ENCODE results near the gene SLC46A1.

Gene SLC46A1

GRCh38 chr17:28404812-28405570 is 1.0 kb downstream of the SLC46A1 start:
- no peak for DNase-seq
- in situ Hi-C loops (cut with MboI; ENCODE audit: low pct_unique_long_range_greater_than_20kb, low sequenced_read_pairs): no loop called here

- in situ Hi-C loops (cut with MboI; ENCODE audit: low pct_unique_long_range_greater_than_20kb, low sequenced_read_pairs): no loop called here
- no peak for DNase-seq
Measured at GRCh38 chr17:28404461-28404811, 1.6 kb downstream of the SLC46A1 start.

GRCh38 chr17:28404007-28404406 is 2.0 kb downstream of the SLC46A1 start:
- DNase-seq: peak; percentile 19
- in situ Hi-C loops (cut with MboI; ENCODE audit: low pct_unique_long_range_greater_than_20kb, low sequenced_read_pairs): no loop called here

DNA sequence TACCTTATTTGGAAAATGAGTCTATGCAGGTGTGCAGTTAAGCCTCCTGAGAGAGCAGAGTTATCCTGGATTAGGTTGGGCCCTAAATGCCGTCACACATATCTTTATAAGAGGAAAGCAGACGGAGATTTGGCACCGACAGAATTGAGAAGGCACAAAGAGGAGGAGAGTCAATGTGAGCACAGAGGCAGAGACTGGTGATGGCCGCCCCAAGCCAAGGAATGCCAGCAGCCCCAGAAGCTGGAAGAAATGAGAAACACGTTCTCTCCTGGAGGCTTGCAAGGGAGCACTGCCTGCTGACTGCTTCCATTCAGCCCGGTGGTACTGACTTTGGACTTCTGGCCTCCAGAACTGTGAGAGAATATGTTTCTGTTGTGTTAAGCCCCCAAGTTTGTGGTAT is 3.2 kb downstream of the SLC46A1 start:
- no peak for DNase-seq
- in situ Hi-C loops (cut with MboI; ENCODE audit: low pct_unique_long_range_greater_than_20kb, low sequenced_read_pairs): no loop called here

GRCh38 chr17:28402224-28402630 is 3.8 kb downstream of the SLC46A1 start:
- no peak for DNase-seq
- in situ Hi-C loops (cut with MboI; ENCODE audit: low pct_unique_long_range_greater_than_20kb, low sequenced_read_pairs): no loop called here

GRCh38 chr17:28399808-28400207 is 6.2 kb downstream of the SLC46A1 start:
- no peak for DNase-seq
- in situ Hi-C loops (cut with MboI; ENCODE audit: low pct_unique_long_range_greater_than_20kb, low sequenced_read_pairs): no loop called here

- in situ Hi-C loops (cut with MboI; ENCODE audit: low pct_unique_long_range_greater_than_20kb, low sequenced_read_pairs): no loop called here
- no peak for DNase-seq
Measured at GRCh38 chr17:28398280-28398981, 7.6 kb downstream of the SLC46A1 start.

GRCh38 chr17:28397687-28398279 is 8.2 kb downstream of the SLC46A1 start:
- in situ Hi-C loops (cut with MboI; ENCODE audit: low pct_unique_long_range_greater_than_20kb, low sequenced_read_pairs): no loop called here
- no peak for DNase-seq

DNA sequence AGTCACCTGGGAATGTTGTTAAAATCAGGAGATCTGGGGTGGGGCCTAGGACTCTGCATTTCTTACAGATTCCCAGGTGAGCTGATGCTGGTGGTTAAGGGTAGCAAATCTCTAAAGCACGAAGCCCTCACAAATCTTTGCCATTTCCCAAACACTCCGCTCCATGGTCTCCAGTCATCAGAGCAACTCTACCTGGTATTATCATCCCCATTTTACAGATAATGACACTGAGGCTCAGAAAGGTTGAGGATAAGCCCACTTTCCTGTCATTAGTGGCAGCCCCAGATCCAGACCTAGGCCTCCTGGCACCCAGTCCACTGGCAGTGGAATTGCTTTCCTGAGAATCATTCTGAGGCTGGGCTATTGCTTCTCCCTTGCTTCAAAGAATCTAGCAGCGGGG is 8.7 kb downstream of the SLC46A1 start:
- in situ Hi-C loops (cut with MboI; ENCODE audit: low pct_unique_long_range_greater_than_20kb, low sequenced_read_pairs): no loop called here

DNA sequence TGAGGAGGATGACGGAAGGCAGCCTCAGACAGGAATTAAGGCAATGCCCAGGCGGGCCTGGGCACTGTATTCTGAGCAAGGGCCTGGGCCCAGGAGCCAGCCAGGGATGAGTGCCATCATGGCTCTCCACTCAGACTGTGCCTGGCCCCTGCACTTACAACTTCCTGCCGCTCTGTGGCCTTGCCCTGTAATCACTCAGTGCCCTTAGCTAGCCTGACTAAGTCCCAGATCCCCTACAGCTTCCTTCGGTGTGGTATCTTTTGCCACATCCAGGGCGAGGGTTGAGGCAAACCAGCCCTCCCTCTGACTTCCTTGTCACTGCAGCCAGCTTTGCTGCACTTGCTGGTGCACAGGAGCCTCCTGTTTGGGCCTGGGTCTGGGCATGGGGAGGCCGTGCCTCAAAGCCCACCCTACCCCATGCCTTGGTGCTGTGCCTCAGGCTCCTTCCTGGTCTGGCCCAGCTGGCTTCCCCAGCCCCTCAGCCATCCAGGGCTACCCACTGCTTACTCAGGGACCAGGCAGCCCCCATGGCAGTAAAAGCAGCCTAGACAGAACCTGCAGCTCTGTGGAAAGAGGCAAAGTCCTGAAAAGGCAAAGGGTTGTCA is 9.3 kb downstream of the SLC46A1 start:
- in situ Hi-C loops (cut with MboI; ENCODE audit: low pct_unique_long_range_greater_than_20kb, low sequenced_read_pairs): no loop called here

More for the DNA sequence above, 8.7 kb downstream of the SLC46A1 start:
- DNase-seq: no peak

GRCh38 chr17:28395968-28396367 is 10.0 kb downstream of the SLC46A1 start:
- in situ Hi-C loops (cut with MboI; ENCODE audit: low pct_unique_long_range_greater_than_20kb, low sequenced_read_pairs): no loop called here
- DNase-seq: no peak

More for the DNA sequence above, 9.3 kb downstream of the SLC46A1 start:
- DNase-seq: no peak

DNA sequence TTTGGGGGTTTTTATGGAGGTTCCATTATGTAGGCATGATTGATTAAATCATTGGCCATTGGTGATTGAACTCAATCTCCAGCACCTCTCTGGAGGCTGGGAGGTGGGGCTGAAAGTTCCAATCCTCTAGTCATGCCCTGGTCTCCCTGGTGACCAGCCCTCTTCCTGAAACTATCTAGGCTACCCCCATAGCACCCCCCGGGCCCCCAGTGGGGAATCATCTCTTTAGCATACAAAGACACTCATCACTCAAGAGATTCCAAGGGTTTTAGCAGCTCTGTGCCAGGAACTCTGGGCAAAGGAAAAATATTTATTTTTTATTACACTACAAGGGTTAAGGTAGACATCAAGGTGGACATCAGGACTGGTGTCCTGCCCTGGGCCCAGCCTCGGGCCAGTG is 10.6 kb downstream of the SLC46A1 start:
- in situ Hi-C loops (cut with MboI; ENCODE audit: low pct_unique_long_range_greater_than_20kb, low sequenced_read_pairs): no loop called here
- DNase-seq: no peak

- DNase-seq: no peak
- in situ Hi-C loops (cut with MboI; ENCODE audit: low pct_unique_long_range_greater_than_20kb, low sequenced_read_pairs): no loop called here
Measured at GRCh38 chr17:28394337-28395116, 11.5 kb downstream of the SLC46A1 start.

DNA sequence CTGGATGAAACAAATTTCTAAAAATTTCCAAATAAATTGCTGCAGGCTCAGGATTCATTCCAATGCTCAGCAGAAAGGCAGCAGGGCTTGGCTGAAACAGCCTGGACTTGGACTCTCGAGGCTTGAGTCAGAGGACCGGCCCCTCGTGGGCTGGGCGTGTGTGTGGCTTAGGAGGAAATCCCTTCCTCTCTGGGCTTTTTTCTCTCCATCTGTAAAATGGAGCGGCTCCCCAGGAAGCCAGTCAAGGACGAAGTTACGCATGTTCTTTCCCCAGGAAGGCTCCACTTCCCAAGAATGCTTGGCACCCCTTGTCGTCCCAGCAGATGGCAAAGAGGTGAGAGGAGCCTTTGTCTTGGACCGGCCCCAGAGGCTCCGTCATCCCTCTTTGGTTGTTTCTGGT is 13.5 kb downstream of the SLC46A1 start:
- DNase-seq: no peak
- in situ Hi-C loops (cut with MboI; ENCODE audit: low pct_unique_long_range_greater_than_20kb, low sequenced_read_pairs): no loop called here

DNA sequence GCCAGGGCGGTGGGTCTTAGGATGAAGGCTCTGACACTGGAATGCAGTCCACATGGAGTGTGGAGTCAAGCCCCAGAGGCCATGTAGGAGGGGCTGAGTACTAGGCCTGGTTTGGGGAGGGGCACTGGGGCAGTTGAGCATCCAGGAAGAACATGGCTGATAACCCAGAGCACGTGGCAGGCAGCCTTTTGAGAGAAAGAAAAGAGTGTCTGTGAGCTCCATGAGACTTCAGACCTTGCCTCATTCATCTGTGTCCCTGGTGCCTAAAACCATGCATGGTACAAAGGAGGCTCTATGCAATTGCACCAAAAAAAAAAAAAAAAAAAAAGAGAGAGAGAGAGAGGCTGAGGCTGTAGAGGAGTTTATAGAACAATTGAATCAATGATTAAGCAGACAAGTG is 14.6 kb downstream of the SLC46A1 start:
- in situ Hi-C loops (cut with MboI; ENCODE audit: low pct_unique_long_range_greater_than_20kb, low sequenced_read_pairs): no loop called here
- no peak for DNase-seq

- in situ Hi-C loops (cut with MboI; ENCODE audit: low pct_unique_long_range_greater_than_20kb, low sequenced_read_pairs): no loop called here
- DNase-seq: no peak
Measured at GRCh38 chr17:28390984-28391383, 15.0 kb downstream of the SLC46A1 start.

GRCh38 chr17:28390563-28390962 is 15.4 kb downstream of the SLC46A1 start:
- no peak for DNase-seq
- in situ Hi-C loops (cut with MboI; ENCODE audit: low pct_unique_long_range_greater_than_20kb, low sequenced_read_pairs): no loop called here

DNA sequence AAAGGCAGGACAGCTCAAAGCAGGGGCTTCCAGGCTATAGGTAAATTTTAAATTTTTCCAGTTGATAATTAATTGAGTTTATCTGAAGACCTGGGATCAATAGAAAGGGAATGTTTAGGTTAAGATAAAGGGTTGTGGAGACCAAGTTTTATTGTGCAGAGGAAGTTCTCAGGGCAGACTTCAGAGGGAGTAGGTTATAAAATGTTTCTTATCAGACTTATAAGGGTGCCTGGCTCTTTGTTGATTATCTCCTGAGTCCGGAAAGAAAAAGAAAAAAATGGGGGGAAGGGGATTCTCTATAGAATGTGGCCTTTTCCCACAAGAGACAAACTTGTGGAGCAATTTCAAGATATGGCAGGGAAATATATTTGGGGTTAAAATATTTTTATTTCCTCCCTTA is 15.9 kb downstream of the SLC46A1 start:
- no peak for DNase-seq
- in situ Hi-C loops (cut with MboI; ENCODE audit: low pct_unique_long_range_greater_than_20kb, low sequenced_read_pairs): no loop called here

- in situ Hi-C loops (cut with MboI; ENCODE audit: low pct_unique_long_range_greater_than_20kb, low sequenced_read_pairs): no loop called here
Measured at GRCh38 chr17:28388106-28388505, 17.9 kb downstream of the SLC46A1 start.

More at GRCh38 chr17:28388106-28388505, 17.9 kb downstream of the SLC46A1 start:
- DNase-seq: no peak
